Germinal center (tissue), 1 donor: ENCODE measurements around the gene ASCL5.

ENCODE experiments used
- DNase-seq: peaks from one replicate; pipeline ENCODE4 v3.0.0; 2012; ENCODE audit warnings: mixed read lengths, low spot score

Gene ASCL5

GRCh38 chr1:201153474-201154388 lies 26.7 kb upstream of the ASCL5 start:
- no peak for DNase-seq

- DNase-seq = peak; percentile 54
These were observed 22.4 kb upstream of the ASCL5 start for GRCh38 chr1:201149400-201149799.

GRCh38 chr1:201147396-201148015 lies 20.5 kb upstream of the ASCL5 start:
- DNase-seq = no peak

- no peak for DNase-seq
These were observed 19.8 kb upstream of the ASCL5 start for GRCh38 chr1:201146626-201147390.

GRCh38 chr1:201145816-201146215 lies 18.8 kb upstream of the ASCL5 start:
- no peak for DNase-seq

- no peak for DNase-seq
These were observed 18.1 kb upstream of the ASCL5 start for GRCh38 chr1:201145132-201145531.

- DNase-seq = no peak
These were observed 17.7 kb upstream of the ASCL5 start for GRCh38 chr1:201144701-201145100.

- DNase-seq = no peak
These were observed 17.0 kb upstream of the ASCL5 start for GRCh38 chr1:201143726-201144635.

GRCh38 chr1:201142849-201143725 lies 16.1 kb upstream of the ASCL5 start:
- DNase-seq = no peak

GRCh38 chr1:201142011-201142848 lies 15.2 kb upstream of the ASCL5 start:
- no peak for DNase-seq

- no peak for DNase-seq
These were observed 14.4 kb upstream of the ASCL5 start for GRCh38 chr1:201141418-201141817.

- DNase-seq = no peak
These were observed 13.9 kb upstream of the ASCL5 start for GRCh38 chr1:201140941-201141260.

- DNase-seq = no peak
These were observed 13.4 kb upstream of the ASCL5 start for GRCh38 chr1:201140235-201140940.

GRCh38 chr1:201139756-201140155 lies 12.8 kb upstream of the ASCL5 start:
- no peak for DNase-seq

GRCh38 chr1:201139306-201139705 lies 12.3 kb upstream of the ASCL5 start:
- DNase-seq = no peak

- DNase-seq = no peak
These were observed 11.4 kb upstream of the ASCL5 start for GRCh38 chr1:201138311-201138840.

GRCh38 chr1:201137579-201138310 lies 10.8 kb upstream of the ASCL5 start:
- DNase-seq = no peak

- no peak for DNase-seq
These were observed 10.0 kb upstream of the ASCL5 start for GRCh38 chr1:201137024-201137392.
